Activated naive CD4-positive, alpha-beta T cell treated with anti-CD3 and anti-CD28 coated beads, Interleukin-2, amount 50 U/mL, for 72 hours (primary cell): ENCODE results near the gene PGA3. TPM values are rescaled to one million over a fixed set of nuclear protein-coding genes. Genes with fewer than 3 reads are reported as not detected.

Source experiments
- ATAC-seq, 2 donors: fragments of 150-1000 bp; cut with Tn5 transposase; 2 replicates each; pipeline ENCODE4 v1.10.0; 2021; ENCODE audit warnings: mild to moderate bottlenecking in 2 of 2, moderate library complexity in 2 of 2
- DNase-seq, 2 donors: peaks; one replicate each; pipeline ENCODE4 v3.0.0; 2021 to 2022; ENCODE audit warnings: low spot score in 2 of 2
- H3K27ac Mint-ChIP-seq, 2 donors: one replicate each; pipeline ENCODE4 v1.8.0; 2022; ENCODE audit warnings: mild to moderate bottlenecking in 2 of 2, mixed read lengths in 2 of 2
- H3K36me3 Mint-ChIP-seq, 2 donors: one replicate each; pipeline ENCODE4 v1.8.0; 2022; ENCODE audit warnings: mixed read lengths in 2 of 2
- H3K9me3 Mint-ChIP-seq, 2 donors: one replicate each; pipeline ENCODE4 v1.8.0; 2022; ENCODE audit warnings: mixed read lengths in 2 of 2
- total RNA-seq, 2 donors: library from RNA; stranded (reverse); gene quantifications; one replicate each; pipeline ENCODE4 v1.2.3, GENCODE V29; 2022

PGA3 gene
- total RNA-seq, 2 donors from 2014 or later: not detected

GRCh38 chr11:61254403-61255025 is 51.2 kb downstream of the PGA3 start:
- H3K36me3 Mint-ChIP-seq: no peaks in the 10 kb centered on the region
- DNase-seq: peak; percentile 68 to 78

GRCh38 chr11:61256710-61257482 is 53.6 kb downstream of the PGA3 start:
- DNase-seq (no peak), ATAC-seq (no peak)
- peak overlapping the region in 1 of 2 donors; percentile 40 for H3K27ac Mint-ChIP-seq
- H3K36me3 Mint-ChIP-seq: no peaks in the 10 kb centered on the region
- no peaks in the 10 kb centered on the region for H3K9me3 Mint-ChIP-seq

More at GRCh38 chr11:61254403-61255025, 51.2 kb downstream of the PGA3 start:
- peak; percentile 90 to 91 for ATAC-seq
- no peak overlapping the region for H3K27ac Mint-ChIP-seq
- H3K9me3 Mint-ChIP-seq: no peaks in the 10 kb centered on the region

GRCh38 chr11:61258546-61258945 is 55.2 kb downstream of the PGA3 start:
- Mint-ChIP-seq H3K36me3 (no peaks in the 10 kb centered on the region), H3K9me3 (no peaks in the 10 kb centered on the region), H3K27ac (no peak overlapping the region)
- ATAC-seq (no peak), DNase-seq (no peak)

GRCh38 chr11:61259363-61259762 is 56.0 kb downstream of the PGA3 start:
- Mint-ChIP-seq H3K9me3 (no peaks in the 10 kb centered on the region), H3K36me3 (no peaks in the 10 kb centered on the region), H3K27ac (no peak overlapping the region)
- ATAC-seq (no peak), DNase-seq (no peak)

Other genes starting within 250 kb of the PGA3 start
- gene CD6, start 231.8 kb upstream of the PGA3 start, total RNA-seq: 100 to 1,000 TPM; 227 to 339 TPM
- gene CD5, start 101.0 kb upstream of the PGA3 start, total RNA-seq: 100 to 1,000 TPM; 227 to 294 TPM
- gene VPS37C, start 42.1 kb upstream of the PGA3 start, total RNA-seq: 10 to 100 TPM; 10.2 to 10.9 TPM
- gene PGA4, start 18.8 kb downstream of the PGA3 start, total RNA-seq: not detected
- not detected for gene PGA5, start 37.7 kb downstream of the PGA3 start, total RNA-seq
- gene VWCE, start 91.8 kb downstream of the PGA3 start, total RNA-seq: 10 to 100 TPM in 1 of 2 donors, 1 to 10 TPM in 1; 5.4 to 19.6 TPM
- gene DDB1, start 129.6 kb downstream of the PGA3 start, total RNA-seq: 100 to 1,000 TPM; 221 to 244 TPM
- 10 to 100 TPM; 29.3 to 83.8 TPM for gene TKFC, start 129.7 kb downstream of the PGA3 start, total RNA-seq
- 10 to 100 TPM; 38.3 to 68.7 TPM for gene CYB561A3, start 158.4 kb downstream of the PGA3 start, total RNA-seq
- gene TMEM138, start 158.9 kb downstream of the PGA3 start, total RNA-seq: 10 to 100 TPM; 32.4 to 44.2 TPM
- gene TMEM216, start 189.1 kb downstream of the PGA3 start, total RNA-seq: 10 to 100 TPM in 1 of 2 donors, 1 to 10 TPM in 1; 8.7 to 14.1 TPM
- gene CPSF7, start 226.5 kb downstream of the PGA3 start, total RNA-seq: 100 to 1,000 TPM; 110 to 128 TPM
- gene SDHAF2, start 226.6 kb downstream of the PGA3 start, total RNA-seq: 10 to 100 TPM; 32.0 to 34.3 TPM